ENCODE data around the gene DPH6.
"Not testable (repeated sequence)": the region's sequence is repeated elsewhere in the genome, so short reads cannot be mapped to it uniquely, and the experiment has no call there.

DPH6 gene

DNA sequence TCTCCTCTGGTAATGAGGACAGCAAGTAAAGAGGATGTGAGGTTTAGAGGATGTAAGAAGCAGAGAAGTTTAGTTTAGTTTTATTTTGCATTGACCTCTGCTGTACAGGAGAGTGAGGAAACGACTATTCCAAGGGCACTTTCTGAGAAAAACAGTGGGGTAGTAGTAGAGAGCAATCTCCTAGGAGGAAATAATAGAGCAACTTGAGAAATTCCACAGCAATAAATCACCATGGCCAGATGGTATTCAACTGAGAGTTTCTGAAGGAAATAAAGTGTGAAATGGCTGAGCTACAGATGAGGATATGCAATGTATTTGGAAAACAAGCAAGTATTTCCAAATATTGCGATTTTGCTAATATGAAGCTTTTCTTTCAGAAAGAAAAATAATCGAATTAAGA, 118.9 kb downstream of the DPH6 start:
- TF ChIP-seq, protein P1, sequence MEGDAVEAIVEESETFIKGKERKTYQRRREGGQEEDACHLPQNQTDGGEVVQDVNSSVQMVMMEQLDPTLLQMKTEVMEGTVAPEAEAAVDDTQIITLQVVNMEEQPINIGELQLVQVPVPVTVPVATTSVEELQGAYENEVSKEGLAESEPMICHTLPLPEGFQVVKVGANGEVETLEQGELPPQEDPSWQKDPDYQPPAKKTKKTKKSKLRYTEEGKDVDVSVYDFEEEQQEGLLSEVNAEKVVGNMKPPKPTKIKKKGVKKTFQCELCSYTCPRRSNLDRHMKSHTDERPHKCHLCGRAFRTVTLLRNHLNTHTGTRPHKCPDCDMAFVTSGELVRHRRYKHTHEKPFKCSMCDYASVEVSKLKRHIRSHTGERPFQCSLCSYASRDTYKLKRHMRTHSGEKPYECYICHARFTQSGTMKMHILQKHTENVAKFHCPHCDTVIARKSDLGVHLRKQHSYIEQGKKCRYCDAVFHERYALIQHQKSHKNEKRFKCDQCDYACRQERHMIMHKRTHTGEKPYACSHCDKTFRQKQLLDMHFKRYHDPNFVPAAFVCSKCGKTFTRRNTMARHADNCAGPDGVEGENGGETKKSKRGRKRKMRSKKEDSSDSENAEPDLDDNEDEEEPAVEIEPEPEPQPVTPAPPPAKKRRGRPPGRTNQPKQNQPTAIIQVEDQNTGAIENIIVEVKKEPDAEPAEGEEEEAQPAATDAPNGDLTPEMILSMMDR (IDR thresholded peaks at IDR 0.05; ENCODE audit: insufficient read depth, missing control alignments) = no peak
- DNase-seq (ENCODE audit: insufficient read length, low spot score) (no peak), FAIRE-seq (no peak)

DNA sequence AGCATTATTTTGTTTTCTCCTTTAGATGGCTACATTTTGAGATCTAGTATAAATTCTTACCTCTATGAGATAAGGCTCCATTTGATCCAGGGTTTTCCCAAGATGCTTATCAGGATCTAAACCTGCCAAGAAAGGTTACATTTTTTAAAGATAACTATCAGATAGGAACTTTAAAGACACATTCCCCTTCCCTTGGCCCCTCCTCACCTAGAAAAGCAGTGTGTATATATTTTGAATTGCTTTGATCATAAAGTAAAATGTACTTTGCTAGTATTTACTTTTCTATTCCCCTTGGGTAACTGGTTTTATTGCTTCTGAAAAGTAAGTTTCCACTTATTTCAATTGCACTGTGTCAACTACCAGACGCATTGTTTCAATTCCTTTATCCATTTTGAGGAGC, 135.2 kb downstream of the DPH6 start:
- no peak for DNase-seq (ENCODE audit: insufficient read length, low spot score)
- TF ChIP-seq, protein P1 (IDR thresholded peaks at IDR 0.05; ENCODE audit: insufficient read depth, missing control alignments) = no peak
- FAIRE-seq = no peak

DNA sequence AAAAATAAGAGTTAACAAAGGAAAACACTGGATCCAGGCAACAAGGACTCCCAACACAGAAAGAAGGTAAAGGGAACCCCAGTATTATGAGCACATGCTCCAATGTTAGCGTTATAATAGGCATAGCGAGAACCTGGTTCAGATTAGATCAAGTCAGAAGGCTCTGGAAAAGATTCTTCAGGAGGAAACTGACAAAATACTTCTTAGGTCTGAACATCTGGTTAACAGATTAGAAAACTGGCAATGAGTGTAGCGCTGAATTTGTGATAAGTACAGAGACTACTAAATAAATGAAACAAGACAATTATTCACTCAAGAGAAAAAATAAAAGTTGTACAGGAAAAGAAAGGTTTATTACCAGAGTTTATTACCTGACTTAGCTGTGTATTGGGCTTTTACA, 146.1 kb downstream of the DPH6 start:
- DNase-seq (ENCODE audit: insufficient read length, low spot score) (no peak), FAIRE-seq (no peak)
- TF ChIP-seq, protein P1 (IDR thresholded peaks at IDR 0.05; ENCODE audit: insufficient read depth, missing control alignments) = no peak

DNA sequence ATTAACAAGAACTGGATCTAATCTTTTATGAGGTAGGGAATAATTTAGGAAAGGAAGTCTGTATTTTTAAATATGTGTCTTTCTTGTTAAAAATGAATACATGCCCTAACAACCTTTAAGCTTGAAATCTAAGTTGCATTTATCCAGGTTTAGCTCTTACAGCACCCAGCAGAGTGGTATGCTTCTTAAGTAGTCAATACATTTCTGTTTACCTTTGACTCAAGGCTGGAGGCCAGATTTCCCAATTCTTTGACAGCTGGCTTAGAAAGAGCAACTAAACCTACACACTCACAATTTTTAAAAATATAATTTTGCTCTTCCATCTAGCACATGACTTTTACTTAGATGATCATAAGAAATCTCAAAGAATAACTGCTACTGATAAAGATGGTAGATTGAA, 148.9 kb downstream of the DPH6 start:
- FAIRE-seq (no peak), DNase-seq (ENCODE audit: insufficient read length, low spot score) (no peak)
- TF ChIP-seq, protein P1 (IDR thresholded peaks at IDR 0.05; ENCODE audit: insufficient read depth, missing control alignments) = no peak

DNA sequence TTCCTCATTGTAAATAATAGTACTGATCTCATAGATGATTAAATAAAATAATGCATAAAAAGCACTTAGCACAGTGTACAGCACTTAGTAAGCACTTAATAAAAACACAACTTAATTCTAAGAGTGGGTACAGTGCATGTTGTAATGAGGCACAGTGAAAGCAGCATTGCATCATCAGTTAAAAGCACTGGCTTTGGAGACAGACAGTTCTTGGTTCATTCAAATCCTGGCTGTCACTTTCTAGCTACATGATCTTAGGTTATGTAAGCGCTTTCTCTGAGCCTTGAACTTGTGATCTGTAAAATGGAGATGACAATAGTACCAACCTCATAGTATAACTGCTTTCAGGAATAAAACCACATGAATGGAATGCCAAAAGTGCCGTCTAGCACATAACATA, 151.5 kb downstream of the DPH6 start:
- TF ChIP-seq, protein P1 (IDR thresholded peaks at IDR 0.05; ENCODE audit: insufficient read depth, missing control alignments) = no peak
- FAIRE-seq = no peak
- DNase-seq (ENCODE audit: insufficient read length, low spot score) = no peak

DNA sequence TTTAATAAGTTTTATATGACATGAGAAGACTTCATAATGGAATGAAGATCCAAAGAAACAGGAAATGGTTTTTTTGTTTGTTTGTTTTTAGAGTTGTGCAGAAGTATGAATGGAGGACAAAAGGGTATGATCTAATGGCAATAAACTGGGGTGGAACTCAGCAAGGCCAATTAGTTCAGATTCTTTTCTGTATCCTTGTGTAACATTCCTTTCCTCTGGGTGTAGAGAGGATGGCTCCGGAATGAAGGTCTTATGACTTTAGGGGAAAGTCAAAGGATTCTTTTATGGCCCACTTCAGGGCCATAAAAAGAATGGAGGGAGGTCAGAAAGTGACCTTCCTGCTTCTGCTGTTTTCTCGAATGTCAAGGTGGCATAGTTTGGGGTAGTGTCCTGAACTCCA, 152.6 kb downstream of the DPH6 start:
- no peak for FAIRE-seq
- TF ChIP-seq, protein P1 (IDR thresholded peaks at IDR 0.05; ENCODE audit: insufficient read depth, missing control alignments) = no peak
- DNase-seq (ENCODE audit: insufficient read length, low spot score) = no peak

DNA sequence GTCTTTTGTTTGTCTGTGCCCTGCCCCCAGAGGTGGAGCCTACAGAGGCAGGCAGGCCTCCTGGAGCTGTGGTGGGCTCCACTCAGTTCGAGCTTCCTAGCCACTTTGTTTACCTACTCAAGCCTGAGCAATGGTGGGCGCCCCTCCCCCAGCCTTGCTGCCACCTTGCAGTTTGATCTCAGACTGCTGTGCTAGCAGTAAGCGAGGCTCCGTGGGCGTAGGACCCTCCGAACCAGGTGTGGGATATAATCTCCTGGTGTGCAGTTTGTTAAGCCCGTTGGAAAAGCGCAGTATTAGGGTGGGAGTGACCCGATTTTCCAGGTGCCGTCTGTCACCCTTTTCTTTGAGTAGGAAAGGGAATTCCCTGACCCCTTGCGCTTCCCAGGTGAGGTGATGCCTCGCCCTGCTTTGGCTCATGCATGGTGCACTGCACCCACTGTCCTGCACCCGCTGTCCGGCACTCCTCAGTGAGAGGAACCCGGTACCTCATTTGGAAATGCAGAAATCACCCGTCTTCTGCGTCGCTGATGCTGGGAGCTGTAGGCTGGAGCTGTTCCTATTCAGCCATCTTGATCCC, 154.5 kb downstream of the DPH6 start:
- DNase-seq (ENCODE audit: insufficient read length, low spot score) = not testable (repeated sequence)

DNA sequence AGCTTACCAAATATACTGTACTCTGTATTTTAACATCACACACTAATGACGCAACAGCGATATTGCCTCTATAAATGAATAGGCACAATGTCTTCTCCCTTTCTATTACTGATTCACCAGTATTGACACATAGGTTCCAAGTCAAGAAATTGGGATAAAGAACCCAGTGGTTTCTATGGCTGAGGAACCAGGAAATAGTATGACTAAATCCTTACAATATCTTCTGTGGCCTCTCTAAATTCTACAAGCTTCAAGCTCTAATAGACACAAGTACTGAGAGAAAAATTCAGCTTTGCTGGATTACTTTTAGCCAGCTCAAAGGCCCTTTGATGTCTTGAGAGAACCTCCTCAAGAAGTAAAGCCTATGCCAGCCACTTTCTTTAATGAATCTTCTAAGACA, 162.5 kb downstream of the DPH6 start:
- FAIRE-seq (no peak), DNase-seq (ENCODE audit: insufficient read length, low spot score) (no peak)
- TF ChIP-seq, protein P1 (IDR thresholded peaks at IDR 0.05; ENCODE audit: insufficient read depth, missing control alignments) = no peak

More for the DNA sequence above, 154.5 kb downstream of the DPH6 start:
- FAIRE-seq = not testable (repeated sequence)
